SIG-M5 (cell line): ENCODE data around the gene CNDP2.
"Not testable (repeated sequence)": the region's sequence is repeated elsewhere in the genome, so short reads cannot be mapped to it uniquely, and the experiment has no call there.

Experiments used
- DNase-seq: peaks from one replicate; lab custom pipeline; 2025; lab: John Stamatoyannopoulos, UW

The CNDP2 gene

DNA sequence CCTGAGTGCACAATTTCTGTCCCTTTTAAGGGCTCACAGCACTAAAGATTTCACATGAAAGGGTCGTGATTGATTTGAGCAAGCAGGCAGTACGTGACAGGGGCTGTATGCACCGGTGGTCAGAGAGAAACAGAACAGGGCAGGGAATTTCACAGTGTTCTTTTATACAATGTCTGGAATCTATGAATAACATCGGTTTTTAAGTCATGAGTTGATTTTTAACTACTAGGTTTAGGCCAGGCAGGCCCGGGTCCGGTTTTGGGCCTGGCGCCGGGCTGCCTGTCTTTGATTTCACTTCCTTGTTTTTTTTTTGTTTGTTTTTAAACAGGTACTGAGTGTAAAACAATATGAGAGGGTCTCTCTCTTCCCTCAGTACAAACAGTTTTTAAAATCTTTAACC, 4.6 kb downstream of the CNDP2 start:
- DNase-seq: not testable (repeated sequence)

DNA sequence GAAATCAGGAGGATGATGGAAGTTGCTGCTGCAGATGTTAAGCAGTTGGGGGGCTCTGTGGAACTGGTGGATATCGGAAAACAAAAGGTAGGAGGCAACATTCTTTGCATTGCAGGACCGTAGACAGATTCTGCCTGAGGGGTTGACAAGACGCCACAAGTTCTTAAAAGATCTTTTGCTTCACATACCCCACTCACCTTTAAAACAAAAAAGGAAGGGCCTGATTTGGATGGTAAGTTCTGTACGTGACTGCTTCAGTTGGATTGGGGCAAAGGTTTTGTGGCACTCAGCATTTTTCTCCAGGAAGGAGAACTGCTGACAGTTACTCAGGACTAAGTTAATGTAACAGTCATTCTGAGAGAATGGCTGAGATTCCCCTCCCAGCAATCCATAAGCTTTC, 5.2 kb downstream of the CNDP2 start:
- DNase-seq: no peak

DNA sequence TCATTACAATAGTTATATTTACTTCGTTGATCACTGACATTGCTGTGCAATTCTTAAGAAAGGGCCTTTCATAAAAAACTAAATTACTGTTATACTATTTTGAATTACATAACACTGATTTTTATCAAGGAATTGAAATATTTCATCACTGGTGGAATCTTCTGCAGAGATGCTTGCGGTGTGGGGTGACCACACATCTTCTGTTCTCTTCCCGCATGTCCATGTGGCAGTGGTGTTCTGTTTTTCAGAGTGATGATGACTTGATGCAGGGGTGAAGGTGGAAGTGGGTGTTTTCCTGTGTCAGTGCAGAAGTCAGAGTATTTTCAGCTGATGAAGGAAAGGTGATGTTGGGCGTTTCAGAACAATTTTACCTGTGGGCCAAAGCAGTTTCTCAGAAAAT, 7.0 kb downstream of the CNDP2 start:
- DNase-seq: no peak

DNA sequence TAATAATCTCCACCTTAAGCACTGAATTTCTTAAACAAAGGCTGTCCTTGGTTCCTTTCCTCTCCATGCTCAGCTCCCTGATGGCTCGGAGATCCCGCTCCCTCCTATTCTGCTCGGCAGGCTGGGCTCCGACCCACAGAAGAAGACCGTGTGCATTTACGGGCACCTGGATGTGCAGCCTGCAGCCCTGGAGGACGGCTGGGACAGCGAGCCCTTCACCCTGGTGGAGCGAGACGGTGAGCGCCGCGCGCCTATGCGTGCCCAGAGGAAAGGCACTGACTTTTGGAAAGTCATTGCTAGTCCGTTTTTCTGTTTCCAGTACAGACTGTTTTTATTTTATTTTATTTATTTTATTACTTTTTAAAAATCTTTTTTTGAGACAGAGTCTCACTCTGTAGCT, 9.6 kb downstream of the CNDP2 start:
- no peak for DNase-seq

DNA sequence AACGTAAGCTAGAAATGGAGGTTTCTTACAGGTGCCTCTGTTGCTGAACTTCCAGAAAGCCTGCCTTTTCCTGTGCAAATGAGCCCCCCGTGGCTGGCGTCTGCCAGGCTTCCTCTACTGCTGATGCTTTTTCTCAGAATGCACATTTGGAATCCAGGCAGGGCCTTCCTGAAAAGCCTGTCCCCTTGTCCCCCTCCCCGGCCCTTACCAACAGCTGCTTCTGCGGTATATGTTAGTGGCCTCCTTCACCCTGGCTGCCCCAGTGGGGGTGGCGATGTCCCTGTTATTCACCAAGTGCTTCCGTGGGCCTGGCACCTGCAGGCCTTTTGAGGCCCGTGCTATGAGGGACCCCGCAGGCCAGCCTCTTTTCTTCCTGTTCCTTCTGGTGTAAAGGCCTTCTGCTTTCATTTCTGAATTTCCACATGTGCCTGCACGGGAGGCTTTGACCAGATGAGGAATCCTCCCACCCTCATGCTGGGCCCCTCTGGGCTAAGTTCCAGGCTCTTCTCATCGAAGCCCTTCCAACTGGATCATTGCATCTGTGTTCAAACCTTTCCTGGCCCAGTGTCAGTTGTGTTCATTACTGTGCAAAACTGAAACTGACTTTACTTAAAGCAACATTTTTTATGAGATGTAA, 10.4 kb downstream of the CNDP2 start:
- DNase-seq: no peak

DNA sequence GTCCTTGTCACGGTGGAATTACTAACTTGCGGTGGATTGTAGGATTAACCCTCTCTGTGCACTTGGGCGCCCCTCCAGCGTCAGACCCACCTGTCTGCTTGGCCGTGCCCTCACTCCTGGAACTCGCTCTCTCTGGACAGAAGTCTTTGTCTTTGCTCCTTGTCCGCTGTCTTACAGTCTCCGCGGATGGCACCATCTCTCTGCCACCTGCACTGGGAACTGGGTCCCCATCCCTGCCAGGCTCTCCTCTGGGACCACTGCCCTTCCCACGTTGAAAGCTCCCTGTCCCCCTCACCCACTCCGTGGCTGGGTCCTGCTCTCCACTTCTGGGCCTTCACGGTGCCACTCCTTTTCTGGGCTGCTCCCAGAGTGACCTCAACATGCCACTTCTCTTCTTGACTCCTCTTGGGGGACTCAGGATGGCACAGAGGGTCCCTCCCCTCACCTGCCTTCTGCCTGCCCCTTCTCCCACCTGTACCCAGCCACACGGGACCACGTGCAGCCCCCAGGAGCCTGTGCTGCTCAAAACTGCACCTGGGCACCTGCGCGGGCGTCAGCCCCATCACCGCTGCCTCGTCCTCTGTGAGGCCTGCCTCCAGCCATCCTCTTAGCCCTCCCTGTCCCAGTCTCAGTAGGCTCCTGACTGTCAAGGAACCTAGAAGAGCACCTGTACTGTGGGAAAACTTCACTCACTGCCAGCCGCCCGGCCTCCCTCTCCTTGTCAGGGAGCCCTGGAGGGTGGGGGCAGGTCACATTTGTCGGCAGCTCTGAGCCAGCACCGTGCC, 11.1 kb downstream of the CNDP2 start:
- DNase-seq: no peak

DNA sequence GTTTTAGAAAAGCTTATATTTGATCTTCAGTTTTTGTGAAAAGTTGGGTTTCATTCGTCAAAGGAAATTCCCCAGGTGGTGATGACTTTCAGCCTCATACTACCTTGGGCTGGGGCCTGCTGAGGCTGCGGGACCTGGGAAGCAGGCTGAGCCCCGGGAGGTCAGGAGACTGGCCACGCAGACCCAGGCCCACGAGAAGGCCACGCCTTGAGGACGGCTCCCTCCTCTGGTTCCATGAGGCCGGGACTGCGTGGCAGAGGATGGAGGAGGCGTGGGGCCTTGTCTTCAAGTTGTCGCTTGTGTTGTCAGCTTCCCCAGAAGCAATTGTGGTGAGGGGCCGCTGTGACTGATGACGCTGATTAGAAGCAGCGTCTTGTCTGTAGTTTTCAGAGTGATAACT, 11.8 kb downstream of the CNDP2 start:
- no peak for DNase-seq

DNA sequence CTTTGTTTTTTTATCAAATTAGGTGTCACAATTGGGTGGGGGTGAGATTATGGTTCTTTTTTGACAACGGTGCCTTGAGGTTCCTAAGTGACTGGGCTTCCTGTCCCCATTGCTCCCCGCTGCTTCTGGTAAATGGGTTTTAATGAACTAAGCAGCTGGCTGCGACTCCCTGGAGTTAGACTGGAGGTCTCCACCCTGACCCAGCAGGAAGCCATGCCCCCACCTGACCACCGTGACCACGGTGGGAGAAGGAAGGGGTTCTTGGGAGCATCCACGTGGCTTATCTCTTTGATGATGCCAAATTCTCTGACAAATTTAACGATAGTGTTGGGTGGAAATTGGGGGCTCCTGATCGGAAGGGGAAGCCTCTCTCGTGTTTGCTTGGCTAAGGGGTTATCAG, 12.2 kb downstream of the CNDP2 start:
- no peak for DNase-seq

- DNase-seq: no peak
Observed at GRCh38 chr18:74508821-74509225, 12.7 kb downstream of the CNDP2 start.

DNA sequence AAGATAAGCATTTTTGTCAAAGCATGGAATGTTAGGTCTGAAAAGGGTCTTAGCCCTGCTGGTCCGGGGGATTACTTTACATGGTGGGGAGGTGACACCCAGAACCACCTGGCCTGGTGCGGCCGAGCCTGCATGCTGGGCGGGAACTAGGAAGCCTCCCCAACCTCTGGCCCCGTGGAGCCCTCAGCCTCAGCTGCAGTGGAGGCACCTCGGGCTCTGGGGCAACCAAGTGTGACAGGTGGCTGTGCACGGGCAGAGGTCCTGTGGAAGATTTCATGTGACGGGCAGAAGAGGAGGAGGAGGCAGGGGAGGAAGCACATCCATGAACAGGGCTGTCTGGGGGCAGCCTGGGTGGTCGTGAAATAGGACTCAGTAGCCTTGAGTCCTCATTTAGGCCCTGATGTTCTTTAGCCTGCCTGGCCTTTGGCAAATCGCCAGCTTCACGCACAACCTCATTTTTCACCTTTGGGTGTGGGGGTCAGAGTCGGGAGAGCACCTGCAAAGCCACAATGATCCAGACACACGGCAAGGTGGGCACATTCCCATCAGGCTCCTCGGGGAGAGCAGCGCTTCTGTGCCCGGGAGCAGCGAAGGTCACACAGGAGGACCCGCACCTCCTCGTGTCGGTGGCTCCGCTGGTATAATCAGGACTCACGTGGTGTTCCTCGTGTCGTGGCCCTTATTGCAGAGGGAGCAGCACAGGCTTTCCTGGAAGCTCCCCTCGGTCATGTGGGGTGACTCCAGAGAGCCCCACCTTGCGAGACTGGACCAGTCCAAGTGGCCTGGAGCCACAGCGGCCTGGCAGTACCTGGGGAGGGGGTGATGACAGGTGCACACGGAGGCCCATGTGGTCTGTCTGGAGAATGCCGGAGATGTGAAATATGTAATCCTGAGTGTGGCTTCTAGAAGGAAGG, 13.9 kb downstream of the CNDP2 start:
- DNase-seq: no peak

DNA sequence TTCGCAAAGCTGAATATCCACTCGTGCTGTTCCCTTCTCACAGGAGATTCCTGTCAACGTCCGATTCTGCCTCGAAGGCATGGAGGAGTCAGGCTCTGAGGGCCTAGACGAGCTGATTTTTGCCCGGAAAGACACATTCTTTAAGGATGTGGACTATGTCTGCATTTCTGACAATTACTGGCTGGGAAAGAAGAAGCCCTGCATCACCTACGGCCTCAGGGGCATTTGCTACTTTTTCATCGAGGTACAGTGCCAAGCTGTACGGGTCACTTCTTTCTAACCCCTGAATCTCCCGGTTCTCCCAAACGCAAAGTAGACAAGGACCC, 14.6 kb downstream of the CNDP2 start:
- no peak for DNase-seq

DNA sequence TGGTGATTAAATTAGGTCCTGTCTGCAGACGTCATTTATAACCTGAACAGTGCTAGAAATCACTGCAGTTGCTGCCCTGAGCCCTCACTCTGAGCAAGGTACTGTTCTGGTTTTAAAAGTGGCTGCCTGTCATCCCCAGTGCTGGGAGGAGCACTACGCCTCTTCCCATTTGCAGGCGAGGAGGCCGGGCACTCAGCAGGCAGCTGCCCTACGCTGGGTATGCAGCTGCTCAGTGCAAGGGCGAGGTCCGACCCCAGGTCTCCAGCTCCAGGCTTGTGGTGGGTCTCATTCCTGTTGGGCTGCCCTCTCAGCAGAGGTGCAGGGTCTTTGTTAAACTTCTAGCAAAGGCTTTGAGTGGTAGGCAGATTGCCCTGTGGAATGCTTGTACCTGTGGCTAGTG, 15.7 kb downstream of the CNDP2 start:
- DNase-seq: no peak

DNA sequence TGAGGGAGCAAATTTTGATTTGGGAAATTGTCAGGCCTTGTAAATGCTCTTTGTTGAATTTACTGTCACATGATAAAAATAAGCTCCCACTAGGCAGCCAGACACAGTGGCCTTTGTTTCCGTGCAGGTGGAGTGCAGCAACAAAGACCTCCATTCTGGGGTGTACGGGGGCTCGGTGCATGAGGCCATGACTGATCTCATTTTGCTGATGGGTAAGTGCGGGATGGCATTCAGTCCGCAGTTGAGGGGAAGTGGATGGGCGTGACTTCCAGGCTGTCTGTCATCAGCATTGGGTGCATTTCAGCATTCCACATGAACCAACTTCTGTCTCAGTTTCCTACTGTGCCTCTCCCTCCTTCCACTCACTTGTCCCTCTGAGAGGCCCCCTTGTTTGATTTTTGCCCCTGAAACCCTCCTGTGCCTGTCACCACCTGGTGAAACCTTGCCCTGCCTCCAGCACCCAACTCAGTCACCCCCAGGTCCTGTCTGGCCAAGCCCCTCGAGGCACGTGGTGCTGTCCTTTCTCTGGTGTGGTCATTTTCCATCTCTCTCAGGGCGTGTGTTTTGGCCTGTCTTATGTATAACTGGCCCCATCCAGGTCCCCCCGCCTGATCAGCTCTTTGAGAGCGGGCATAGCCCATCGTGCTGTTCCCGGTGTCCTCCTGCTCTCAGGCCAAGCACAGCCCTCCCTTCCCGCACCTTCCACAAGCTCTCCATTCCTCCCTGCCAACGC, 16.3 kb downstream of the CNDP2 start:
- DNase-seq: no peak

DNA sequence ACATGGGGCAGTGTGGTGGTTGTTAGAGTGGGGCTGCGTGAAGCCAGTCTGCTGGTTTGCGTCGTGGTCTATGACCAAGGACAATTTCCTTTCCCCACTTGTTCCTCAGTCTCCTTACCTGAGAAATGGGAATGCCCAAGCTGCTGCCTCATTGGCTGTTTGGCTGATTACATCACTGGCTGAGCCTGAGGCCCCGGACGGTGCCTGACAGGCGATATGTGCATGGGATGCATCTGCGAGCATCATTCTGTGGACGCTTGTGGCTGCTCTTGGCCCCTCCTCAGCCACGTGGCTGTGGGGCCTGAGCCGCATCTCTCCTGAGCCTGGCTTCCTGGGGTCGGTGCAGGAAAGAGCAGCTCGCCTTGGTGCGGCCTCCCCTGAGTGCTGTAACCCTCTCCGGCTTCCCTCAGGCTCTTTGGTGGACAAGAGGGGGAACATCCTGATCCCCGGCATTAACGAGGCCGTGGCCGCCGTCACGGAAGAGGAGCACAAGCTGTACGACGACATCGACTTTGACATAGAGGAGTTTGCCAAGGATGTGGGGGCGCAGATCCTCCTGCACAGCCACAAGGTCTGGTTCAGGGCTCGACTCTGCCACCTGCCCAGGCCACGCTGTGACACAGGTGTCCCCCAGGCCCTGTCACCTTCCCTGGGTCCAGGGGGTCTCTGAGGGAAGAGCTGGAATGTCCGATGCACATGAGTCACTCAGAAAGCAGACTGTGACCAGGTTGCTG, 17.2 kb downstream of the CNDP2 start:
- no peak for DNase-seq

GRCh38 chr18:74513883-74514205, 17.7 kb downstream of the CNDP2 start:
- DNase-seq: no peak

GRCh38 chr18:74514860-74515495, 18.8 kb downstream of the CNDP2 start:
- no peak for DNase-seq

DNA sequence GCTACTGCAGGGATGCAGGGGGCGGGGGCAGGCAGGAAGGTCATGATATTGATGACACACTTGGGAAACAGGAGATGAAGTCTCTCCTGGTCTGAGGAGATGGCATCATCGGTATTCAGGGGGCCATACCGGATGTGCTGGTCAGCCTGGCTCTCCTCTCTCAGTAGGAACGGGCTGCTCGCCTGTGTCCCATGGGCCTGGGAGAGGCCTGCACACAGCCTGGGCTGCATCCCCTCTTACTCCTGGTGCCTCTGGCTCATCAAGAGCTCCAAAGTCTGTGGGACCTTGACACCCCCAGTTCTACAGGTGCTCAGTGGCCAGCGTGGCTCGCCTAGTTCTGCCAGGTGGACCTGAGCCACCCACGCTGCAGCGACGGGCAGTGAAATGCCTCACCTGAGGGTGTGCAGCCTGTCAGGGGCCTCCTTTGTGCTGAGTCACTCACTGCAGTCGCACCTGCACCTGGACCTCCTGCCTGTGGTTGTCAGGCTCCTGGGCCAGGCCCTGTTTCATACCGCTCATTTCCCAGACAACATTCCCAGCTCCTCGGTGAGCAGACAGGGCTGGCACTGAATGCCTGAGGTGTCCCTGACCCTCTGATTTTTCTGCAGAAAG, 19.6 kb downstream of the CNDP2 start:
- DNase-seq: no peak

DNA sequence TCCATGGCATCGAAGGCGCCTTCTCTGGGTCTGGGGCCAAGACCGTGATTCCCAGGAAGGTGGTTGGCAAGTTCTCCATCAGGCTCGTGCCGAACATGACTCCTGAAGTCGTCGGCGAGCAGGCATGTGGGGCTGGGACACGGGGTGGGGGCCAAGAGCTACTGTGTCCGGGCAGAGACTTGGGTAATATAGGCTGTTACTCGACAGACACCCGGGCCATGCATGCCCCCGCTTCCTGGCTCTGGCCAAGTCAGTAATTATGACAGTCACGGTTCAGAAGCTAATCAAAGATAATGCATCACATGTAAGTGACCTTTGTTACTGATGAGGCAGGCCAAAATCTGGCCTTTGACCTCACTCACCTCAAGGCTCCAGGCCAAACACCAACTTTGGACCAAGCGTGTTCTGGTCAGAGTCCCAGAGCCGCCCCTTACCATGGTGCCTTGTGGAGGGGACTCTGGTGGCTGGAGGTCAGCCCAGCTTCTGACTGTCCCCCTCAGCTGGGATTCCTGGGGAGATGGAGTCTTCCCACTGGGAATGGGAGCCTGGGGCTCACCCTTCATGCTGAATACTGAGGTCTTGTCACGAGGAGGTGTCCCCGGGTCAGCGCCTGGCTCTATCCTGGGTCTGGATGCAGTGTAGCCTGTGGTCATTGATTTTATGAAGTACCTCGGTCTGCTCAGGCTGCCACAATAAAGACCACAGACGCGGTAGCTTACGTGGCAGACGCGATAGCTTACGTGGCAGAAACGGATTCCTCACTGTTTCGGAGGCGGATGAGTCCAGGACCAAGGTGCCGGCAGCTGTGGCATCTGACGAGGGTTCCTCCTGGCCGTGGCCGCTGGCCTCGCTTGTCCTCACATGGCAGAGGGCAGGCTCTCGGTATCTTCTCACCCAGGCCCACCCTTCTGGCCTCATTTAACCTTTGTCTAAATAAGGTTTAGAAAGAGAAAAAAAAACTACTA, 20.4 kb downstream of the CNDP2 start:
- DNase-seq: no peak

- no peak for DNase-seq
Observed at GRCh38 chr18:74517236-74517630, 21.1 kb downstream of the CNDP2 start.
